Mesendoderm (in vitro differentiated cells): ENCODE measurements around the gene YWHAG.
A peak's percentile ranks its signal among the peaks of the same experiment; 100 is the strongest.

Source experiments
- DNase-seq: peaks from one replicate; pipeline ENCODE4 v3.0.0; 2013
- H2AK5ac ChIP-seq: 2 replicates; pipeline ENCODE4 v1.6.1; 2013; ENCODE audit warnings: low read length, inconsistent platforms
- H2BK120ac ChIP-seq: 2 replicates; pipeline ENCODE4 v1.6.1; 2013; ENCODE audit warnings: low read depth, mild to moderate bottlenecking, low read length, moderate library complexity, mixed read lengths
- H2BK15ac ChIP-seq: replicated peaks from 2 replicates; pipeline ENCODE4 v1.6.1; 2013; ENCODE audit warnings: low read depth, mild to moderate bottlenecking, moderate library complexity
- H2BK5ac ChIP-seq: 2 replicates; pipeline ENCODE4 v1.6.1; 2013; ENCODE audit warnings: low read length, inconsistent platforms
- H3K18ac ChIP-seq: 2 replicates; pipeline ENCODE4 v1.6.1; 2013; ENCODE audit warnings: mild to moderate bottlenecking, low read length, mixed read lengths
- H3K23ac ChIP-seq: one replicate; pipeline ENCODE4 v1.6.1; 2013; ENCODE audit warnings: low read length
- H3K27ac ChIP-seq: 2 replicates; pipeline ENCODE4 v1.5.1; 2013; ENCODE audit warnings: low read depth, mild to moderate bottlenecking, inconsistent platforms, low read length, moderate library complexity
- H3K27me3 ChIP-seq: 2 replicates; pipeline ENCODE4 v1.6.1; 2013; ENCODE audit warnings: low read length, control low read depth, mild to moderate bottlenecking, inconsistent platforms; ENCODE audit not compliant: insufficient read depth, poor library complexity
- H3K36me3 ChIP-seq: 2 replicates; pipeline ENCODE4 v1.6.1; 2013; ENCODE audit warnings: low read length, inconsistent platforms; ENCODE audit not compliant: control insufficient read depth, insufficient read depth
- H3K4ac ChIP-seq: one replicate; pipeline ENCODE4 v1.6.1; 2013; ENCODE audit warnings: low read depth, mild to moderate bottlenecking, low read length, moderate library complexity
- H3K4me1 ChIP-seq: 2 replicates; pipeline ENCODE4 v1.6.1; 2013; ENCODE audit warnings: low read depth, low read length, inconsistent platforms; ENCODE audit not compliant: control insufficient read depth
- H3K4me2 ChIP-seq: 2 replicates; pipeline ENCODE4 v1.6.1; 2013; ENCODE audit warnings: low read length
- H3K4me3 ChIP-seq: 2 replicates; pipeline ENCODE4 v1.5.1; 2013; ENCODE audit warnings: mild to moderate bottlenecking, low read length
- H3K56ac ChIP-seq: one replicate; pipeline ENCODE4 v1.6.1; 2013; ENCODE audit warnings: low read length
- H3K79me1 ChIP-seq: 2 replicates; pipeline ENCODE4 v1.6.1; 2013; ENCODE audit warnings: low read length, inconsistent platforms
- H3K79me2 ChIP-seq: 2 replicates; pipeline ENCODE4 v1.6.1; 2013; ENCODE audit warnings: mild to moderate bottlenecking, low read length; ENCODE audit not compliant: control insufficient read depth, insufficient read depth
- H3K9ac ChIP-seq: 2 replicates; pipeline ENCODE4 v1.6.1; 2013; ENCODE audit warnings: low read length, inconsistent platforms
- H4K5ac ChIP-seq: one replicate; pipeline ENCODE4 v1.6.1; 2013; ENCODE audit warnings: low read length
- H4K8ac ChIP-seq: one replicate; pipeline ENCODE4 v1.6.1; 2013; ENCODE audit warnings: low read depth, mild to moderate bottlenecking, control low read depth, low read length, moderate library complexity
- WGBS: extraction: QIAGEN DNeasy Blood & Tissue Kit; methylation state at CpG from one replicate; pipeline ENCODE4 v1.1.7; 2013; ENCODE audit warnings: low lambda C conversion rate, missing lambda C conversion rate; ENCODE audit not compliant: insufficient coverage; ENCODE audit errors: extremely low coverage; 5-methylcytosine and 5-hydroxymethylcytosine counted together

Gene YWHAG

DNA sequence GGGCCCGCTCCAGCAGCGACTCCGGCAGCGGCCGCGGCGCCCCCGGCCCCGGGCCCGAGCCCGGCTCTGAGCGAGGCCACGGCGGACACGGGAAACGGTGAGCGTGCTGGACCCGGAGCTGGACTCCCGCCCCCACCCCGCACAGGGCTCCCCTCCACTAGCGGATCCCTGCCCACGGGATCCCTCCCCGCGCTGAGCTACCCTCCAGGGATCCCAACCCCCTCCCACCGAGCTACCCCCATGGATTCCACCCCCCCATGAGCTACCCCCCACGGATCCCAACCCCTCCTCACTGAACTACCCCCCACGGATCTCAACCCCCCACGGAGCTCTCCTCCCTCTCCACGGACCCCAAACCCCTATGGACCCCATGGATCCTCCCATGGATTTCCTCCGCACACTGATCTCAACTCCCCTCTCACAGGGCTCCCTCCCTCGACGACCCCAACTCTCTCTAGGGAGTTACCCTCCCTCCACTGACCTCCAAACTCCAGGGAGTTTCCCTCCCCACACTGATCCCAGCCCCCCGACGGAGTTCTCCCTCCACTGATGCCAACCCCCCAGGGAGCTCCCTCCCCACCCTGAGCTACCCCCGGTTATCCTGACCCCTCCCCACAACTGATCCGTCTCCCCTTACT, 77.0 kb downstream of the YWHAG start:
- Histone ChIP-seq H3K9ac (peak overlapping the region; percentile 59), H3K18ac (peak overlapping the region; percentile 13), H3K4ac (peak overlapping the region; percentile 38), H3K79me1 (no peaks in the 10 kb centered on the region), H3K4me1 (no peaks in the 10 kb centered on the region), H3K56ac (peak overlapping the region; percentile 62), H3K23ac (no peak overlapping the region), H3K27me3 (peaks cover 13% of the 10 kb centered on the region), H3K4me3 (peak overlapping the region; percentile 57), H3K4me2 (peak overlapping the region; percentile 86), H3K36me3 (no peaks in the 10 kb centered on the region), H2BK120ac (no peak overlapping the region), H2AK5ac (no peak overlapping the region), H3K79me2 (no peaks in the 10 kb centered on the region), H2BK5ac (no peak overlapping the region), H4K8ac (no peak overlapping the region), H3K27ac (no peak overlapping the region), H4K5ac (no peak overlapping the region), H2BK15ac (no peak overlapping the region)
- peak; percentile 48 for DNase-seq
- no CpG with 5 or more reads among the region's 36 CpGs for WGBS

DNA sequence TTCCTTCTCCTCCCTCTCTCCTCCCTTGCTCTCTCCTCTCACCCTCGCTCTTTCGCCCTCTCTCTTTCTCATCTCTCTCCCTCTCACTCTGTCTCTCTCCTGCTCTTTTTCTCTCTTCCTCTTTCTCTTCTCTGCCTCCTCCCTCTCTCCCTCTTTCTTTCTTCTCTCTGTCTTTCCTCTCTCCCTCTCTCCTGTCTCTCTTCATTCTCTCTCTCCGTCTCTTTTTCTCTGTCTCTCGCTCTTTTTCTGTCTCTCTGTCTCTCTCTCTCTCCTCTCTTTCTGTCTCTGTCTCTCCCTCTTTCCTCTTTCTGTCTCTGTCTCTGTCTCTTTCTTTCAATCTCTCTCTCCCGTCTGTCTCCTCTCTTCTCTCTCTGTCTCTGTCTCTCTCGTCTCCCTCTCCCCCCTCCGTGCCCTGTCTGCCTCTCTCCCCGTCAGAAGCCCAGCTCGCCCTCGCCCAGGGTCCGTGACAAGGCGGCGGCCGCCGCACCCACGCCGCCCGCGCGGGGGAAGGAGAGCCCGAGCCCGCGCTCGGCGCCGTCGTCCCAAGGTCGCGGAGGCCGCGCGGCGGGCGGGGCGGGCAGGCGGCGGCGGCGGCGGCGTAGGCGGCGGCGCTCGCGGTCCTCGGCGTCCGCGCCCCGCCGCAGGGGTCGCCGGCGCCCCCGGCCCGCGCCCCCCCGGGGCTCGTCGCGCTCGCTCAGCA, 77.6 kb downstream of the YWHAG start:
- H2BK5ac ChIP-seq: no peak overlapping the region
- no peak overlapping the region for H3K4ac ChIP-seq
- H4K5ac ChIP-seq: no peak overlapping the region
- H3K56ac ChIP-seq: peak overlapping the region; percentile 67
- no CpG with 5 or more reads among the region's 63 CpGs for WGBS
- no peaks in the 10 kb centered on the region for H3K4me1 ChIP-seq
- no peak overlapping the region for H4K8ac ChIP-seq
- H3K27me3 ChIP-seq: peaks cover 13% of the 10 kb centered on the region
- no peak for DNase-seq
- H3K23ac ChIP-seq: no peak overlapping the region
- no peak overlapping the region for H2BK15ac ChIP-seq
- no peaks in the 10 kb centered on the region for H3K79me2 ChIP-seq
- no peak overlapping the region for H2BK120ac ChIP-seq
- no peaks in the 10 kb centered on the region for H3K79me1 ChIP-seq
- peak overlapping the region; percentile 43 for H3K9ac ChIP-seq
- no peak overlapping the region for H3K4me3 ChIP-seq
- peak overlapping the region; percentile 13 for H3K18ac ChIP-seq
- no peaks in the 10 kb centered on the region for H3K36me3 ChIP-seq
- peak overlapping the region; percentile 42 for H3K4me2 ChIP-seq
- no peak overlapping the region for H3K27ac ChIP-seq
- no peak overlapping the region for H2AK5ac ChIP-seq

- no peak overlapping the region for H4K5ac ChIP-seq
- no peaks in the 10 kb centered on the region for H3K4me1 ChIP-seq
- DNase-seq: peak; percentile 44
- H3K56ac ChIP-seq: no peak overlapping the region
- no peak overlapping the region for H3K23ac ChIP-seq
- no peak overlapping the region for H2BK120ac ChIP-seq
- H3K36me3 ChIP-seq: no peaks in the 10 kb centered on the region
- H3K79me1 ChIP-seq: no peaks in the 10 kb centered on the region
- H3K4ac ChIP-seq: no peak overlapping the region
- no peak overlapping the region for H3K18ac ChIP-seq
- no peak overlapping the region for H2BK5ac ChIP-seq
- H3K79me2 ChIP-seq: no peaks in the 10 kb centered on the region
- no peak overlapping the region for H3K27ac ChIP-seq
- H2AK5ac ChIP-seq: no peak overlapping the region
- WGBS: no CpG with 5 or more reads among the region's 25 CpGs
- H3K4me2 ChIP-seq: no peak overlapping the region
- H3K4me3 ChIP-seq: no peak overlapping the region
- H3K9ac ChIP-seq: no peak overlapping the region
- H3K27me3 ChIP-seq: peaks cover 13% of the 10 kb centered on the region
- H4K8ac ChIP-seq: no peak overlapping the region
- H2BK15ac ChIP-seq: no peak overlapping the region
Observed at GRCh38 chr7:76280408-76280807, 78.4 kb downstream of the YWHAG start.

GRCh38 chr7:76278540-76278939, 80.3 kb downstream of the YWHAG start:
- Histone ChIP-seq H3K56ac (no peak overlapping the region), H2BK15ac (no peak overlapping the region), H3K4ac (no peak overlapping the region), H3K27ac (no peak overlapping the region), H3K4me1 (no peaks in the 10 kb centered on the region), H3K36me3 (no peaks in the 10 kb centered on the region), H3K79me1 (no peaks in the 10 kb centered on the region), H3K9ac (no peak overlapping the region), H2AK5ac (no peak overlapping the region), H2BK5ac (no peak overlapping the region), H2BK120ac (no peak overlapping the region), H3K18ac (no peak overlapping the region), H4K5ac (no peak overlapping the region), H3K23ac (no peak overlapping the region), H4K8ac (no peak overlapping the region), H3K27me3 (peaks cover 12% of the 10 kb centered on the region), H3K4me3 (no peak overlapping the region), H3K79me2 (no peaks in the 10 kb centered on the region), H3K4me2 (no peak overlapping the region)
- no CpG with 5 or more reads among the region's 1 CpG for WGBS
- peak; percentile 40 for DNase-seq
